ENCODE measurements around the gene HTRA2. TPM values are rescaled to one million over a fixed set of nuclear protein-coding genes. Genes with fewer than 3 reads are reported as not detected.
A peak's percentile ranks its signal among the peaks of the same experiment; 100 is the strongest.

Gene HTRA2
- total and polyA plus RNA-seq, 9 of the 15 experiments (the other 6 are each of a cell fraction or from before 2014, with no cell fraction given) = 54.2 to 71.2 (median 65.8) TPM

DNA sequence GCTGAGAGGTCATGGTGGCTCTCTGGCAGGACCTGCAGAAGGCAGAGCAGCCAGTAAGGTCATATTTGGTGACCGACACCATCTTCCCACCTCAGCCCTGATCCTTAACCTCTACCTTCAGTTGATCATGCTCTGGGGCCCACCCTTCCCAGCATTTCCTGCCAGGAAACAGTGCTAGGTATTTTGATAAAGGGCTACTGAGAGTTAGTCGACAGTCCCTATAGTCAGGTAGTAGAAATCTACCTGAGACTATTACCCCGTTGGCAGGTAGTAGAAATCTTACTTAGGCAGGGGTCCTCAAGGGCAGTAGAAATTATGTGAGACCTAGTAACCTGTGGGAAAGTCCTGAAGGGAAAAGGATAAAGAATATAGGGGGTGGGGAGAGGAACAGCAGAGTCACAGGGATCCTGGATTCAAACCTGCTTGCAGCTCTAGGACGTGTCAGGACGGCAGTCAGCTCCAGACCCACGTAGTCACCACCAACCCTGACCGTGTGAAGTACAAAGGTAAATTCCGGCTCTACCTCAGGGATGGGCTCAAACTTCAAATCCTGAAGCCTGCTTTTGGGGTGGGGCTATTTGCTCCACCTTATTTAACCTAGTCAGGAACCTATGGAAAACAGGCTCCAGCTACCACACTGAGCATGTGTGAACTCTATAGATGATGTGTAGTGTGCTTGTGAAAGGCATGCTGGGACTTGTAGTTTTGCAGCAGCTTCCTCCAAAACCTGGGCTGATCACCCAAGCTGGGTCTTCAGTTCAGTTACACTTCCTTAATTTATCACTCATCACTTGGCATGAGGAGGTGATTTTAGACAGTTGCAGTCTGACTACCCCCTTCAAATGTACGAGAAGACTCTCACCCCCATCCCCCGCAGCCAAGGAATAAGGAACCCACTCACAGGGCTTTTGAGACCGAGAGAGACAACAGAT is 3.8 kb upstream of the HTRA2 start, which contains the start of gene DQX1:
Gene DQX1 (minus strand): TSS at position 515 of the 932 bp plus-strand sequence. CDS start 502 bp downstream, at position 13.
- POLR2A ChIA-PET = interaction anchor here (1.0 to 1.5 kb wide), 4 partner anchors 17 to 33 kb away, joined by 3 to 7 read pairs (median 4); no protein-coding TSS in a partner anchor
- H3K27ac ChIP-seq (ENCODE audit: extremely low read depth, low read depth, low read length) = no peak within 1 kb of the TSS
- CTCF ChIA-PET (ENCODE audit: low intra/inter-chr PET ratio) = no interaction called here
- no TSS peak for BruUV-seq (replicated peaks)
- ATAC-seq = no peak
- peaks cover 3% of the 10 kb centered on the region for H3K9me1 ChIP-seq (ENCODE audit: control insufficient read depth, insufficient read depth, low read length)
- H3K36me3 ChIP-seq (ENCODE audit: control insufficient read depth, insufficient read depth, low read length) = peaks cover 37% of the 10 kb centered on the region
- 93% methylated on average over 11 of the region's 11 CpGs for WGBS (ENCODE audit: insufficient coverage, low coverage, missing lambda C conversion rate)
- intact Hi-C loops (cut with micrococcal nuclease) (no loop called here), in situ Hi-C loops (cut with MboI) (no loop called here)
- H3K4me3 ChIP-seq = no peak within 1 kb of the TSS
- no peak within 1 kb of the TSS for H2AFZ ChIP-seq (ENCODE audit: low read depth, low read length)
- DNase-seq (ENCODE audit: extremely low read depth in 1 of 4, low spot score in 3 of 4) = peak in 3 of 4 experiments; percentile 33 to 55 (median 40)
- H3K4me1 ChIP-seq (replicated peaks in 1 of 2; ENCODE audit: control insufficient read depth in 2 of 2, insufficient read depth in 2 of 2, low read length in 2 of 2) = peaks cover 13 to 24% of the 10 kb centered on the region in 2 experiments
- peaks cover 41% of the 10 kb centered on the region for H3K79me2 ChIP-seq (ENCODE audit: control insufficient read depth, insufficient read depth, low read length)
- no peaks in the 10 kb centered on the region for H3K9me3 ChIP-seq (replicated peaks; ENCODE audit: control insufficient read depth, insufficient read depth, low read depth, low read length)
- H4K20me1 ChIP-seq (replicated peaks; ENCODE audit: control insufficient read depth, insufficient read depth, low read length) = peaks cover 5% of the 10 kb centered on the region; the same call in 1 of the 2 replicates
- FAIRE-seq = peak; percentile 87
- no peak within 1 kb of the TSS for H3K4me2 ChIP-seq (ENCODE audit: insufficient read depth, low read length)
- H3K27me3 ChIP-seq (ENCODE audit: control insufficient read depth in 2 of 2, insufficient read depth in 2 of 2, low read length in 2 of 2) = no peaks in the 10 kb centered on the region
- H3K9ac ChIP-seq (ENCODE audit: insufficient read depth in 1 of 2, low read depth in 2 of 2, low read length in 2 of 2) = no peak within 1 kb of the TSS
- no peak for TF ChIP-seq NELFE (IDR thresholded peaks at IDR 0.05; ENCODE audit: insufficient read depth, insufficient read length)
- TF ChIP-seq HCFC1 (IDR thresholded peaks at IDR 0.05; ENCODE audit: low read depth, low read length) = peak; percentile 88
- TF ChIP-seq, protein P1, sequence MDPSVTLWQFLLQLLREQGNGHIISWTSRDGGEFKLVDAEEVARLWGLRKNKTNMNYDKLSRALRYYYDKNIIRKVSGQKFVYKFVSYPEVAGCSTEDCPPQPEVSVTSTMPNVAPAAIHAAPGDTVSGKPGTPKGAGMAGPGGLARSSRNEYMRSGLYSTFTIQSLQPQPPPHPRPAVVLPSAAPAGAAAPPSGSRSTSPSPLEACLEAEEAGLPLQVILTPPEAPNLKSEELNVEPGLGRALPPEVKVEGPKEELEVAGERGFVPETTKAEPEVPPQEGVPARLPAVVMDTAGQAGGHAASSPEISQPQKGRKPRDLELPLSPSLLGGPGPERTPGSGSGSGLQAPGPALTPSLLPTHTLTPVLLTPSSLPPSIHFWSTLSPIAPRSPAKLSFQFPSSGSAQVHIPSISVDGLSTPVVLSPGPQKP (CRISPR knock-in tag; IDR thresholded peaks at IDR 0.05) = no peak
- TF ChIP-seq MAFK (IDR thresholded peaks at IDR 0.05; ENCODE audit: low read length) = 0 out of 2 replicates have a peak, but pooled peaks have one; percentile 11
- TF ChIP-seq HDAC8 (tag; IDR thresholded peaks at IDR 0.05) = no peak
- peak; percentile 60; the same call in 1 of the 2 replicates for TF ChIP-seq NR2C2 (CRISPR knock-in tag; IDR thresholded peaks at IDR 0.05)
- peak; percentile 86 for TF ChIP-seq NR2C2 (tag; IDR thresholded peaks at IDR 0.05)
- TF ChIP-seq PML (IDR thresholded peaks at IDR 0.05; ENCODE audit: low read length) = 0 out of 2 replicates have a peak, but pooled peaks have one; percentile 11
- no peak for TF ChIP-seq OTX1 (CRISPR knock-in tag; IDR thresholded peaks at IDR 0.05)
- peak in 1 of 2 experiments; percentile 69; a peak in 1 of 3 replicates for TF ChIP-seq CBX3 (IDR thresholded peaks at IDR 0.05; ENCODE audit: borderline replicate concordance in 1 of 2, low read length in 2 of 2)
- TF ChIP-seq ZNF75A (CRISPR knock-in tag; IDR thresholded peaks at IDR 0.05) = no peak
- TF ChIP-seq NRF1 (conservative IDR thresholded peaks at IDR 0.05 in 1 of 2, IDR thresholded peaks at IDR 0.05 in 1 of 2) = peak; percentile 79 to 83
- TF ChIP-seq, protein P2, sequence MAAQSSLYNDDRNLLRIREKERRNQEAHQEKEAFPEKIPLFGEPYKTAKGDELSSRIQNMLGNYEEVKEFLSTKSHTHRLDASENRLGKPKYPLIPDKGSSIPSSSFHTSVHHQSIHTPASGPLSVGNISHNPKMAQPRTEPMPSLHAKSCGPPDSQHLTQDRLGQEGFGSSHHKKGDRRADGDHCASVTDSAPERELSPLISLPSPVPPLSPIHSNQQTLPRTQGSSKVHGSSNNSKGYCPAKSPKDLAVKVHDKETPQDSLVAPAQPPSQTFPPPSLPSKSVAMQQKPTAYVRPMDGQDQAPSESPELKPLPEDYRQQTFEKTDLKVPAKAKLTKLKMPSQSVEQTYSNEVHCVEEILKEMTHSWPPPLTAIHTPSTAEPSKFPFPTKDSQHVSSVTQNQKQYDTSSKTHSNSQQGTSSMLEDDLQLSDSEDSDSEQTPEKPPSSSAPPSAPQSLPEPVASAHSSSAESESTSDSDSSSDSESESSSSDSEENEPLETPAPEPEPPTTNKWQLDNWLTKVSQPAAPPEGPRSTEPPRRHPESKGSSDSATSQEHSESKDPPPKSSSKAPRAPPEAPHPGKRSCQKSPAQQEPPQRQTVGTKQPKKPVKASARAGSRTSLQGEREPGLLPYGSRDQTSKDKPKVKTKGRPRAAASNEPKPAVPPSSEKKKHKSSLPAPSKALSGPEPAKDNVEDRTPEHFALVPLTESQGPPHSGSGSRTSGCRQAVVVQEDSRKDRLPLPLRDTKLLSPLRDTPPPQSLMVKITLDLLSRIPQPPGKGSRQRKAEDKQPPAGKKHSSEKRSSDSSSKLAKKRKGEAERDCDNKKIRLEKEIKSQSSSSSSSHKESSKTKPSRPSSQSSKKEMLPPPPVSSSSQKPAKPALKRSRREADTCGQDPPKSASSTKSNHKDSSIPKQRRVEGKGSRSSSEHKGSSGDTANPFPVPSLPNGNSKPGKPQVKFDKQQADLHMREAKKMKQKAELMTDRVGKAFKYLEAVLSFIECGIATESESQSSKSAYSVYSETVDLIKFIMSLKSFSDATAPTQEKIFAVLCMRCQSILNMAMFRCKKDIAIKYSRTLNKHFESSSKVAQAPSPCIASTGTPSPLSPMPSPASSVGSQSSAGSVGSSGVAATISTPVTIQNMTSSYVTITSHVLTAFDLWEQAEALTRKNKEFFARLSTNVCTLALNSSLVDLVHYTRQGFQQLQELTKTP (IDR thresholded peaks at IDR 0.05; ENCODE audit: low read depth in 1 of 2, partially characterized antibody in 2 of 2) = peak in 1 of 2 experiments; percentile 88
- peak; percentile 41; the same call in 1 of the 2 replicates for TF ChIP-seq MYNN (IDR thresholded peaks at IDR 0.05)
- no peak for TF ChIP-seq MYNN (CRISPR knock-in tag; IDR thresholded peaks at IDR 0.05)

Data from K562 (cell line).